Measurements from ENCODE around the gene SDHAF1.
A peak's percentile ranks its signal among the peaks of the same experiment; 100 is the strongest.

SDHAF1 gene

DNA sequence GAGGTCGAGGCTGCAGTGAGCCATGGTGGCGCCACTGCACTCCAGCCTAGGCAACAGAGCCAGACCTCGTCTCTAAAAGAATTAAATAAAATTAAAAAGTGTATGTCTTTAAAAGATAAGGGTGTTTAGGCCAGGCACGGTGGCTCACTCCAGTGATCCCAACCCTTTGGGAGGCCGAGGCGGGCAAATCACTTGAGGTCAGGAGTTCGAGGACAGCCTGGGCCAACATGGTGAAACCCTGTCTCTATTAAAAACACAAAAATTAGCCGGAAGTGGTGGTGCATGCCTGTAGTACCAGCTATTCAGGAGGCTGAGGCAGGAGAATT is 7.5 kb upstream of the SDHAF1 start:
- DNase-seq: no peak

DNA sequence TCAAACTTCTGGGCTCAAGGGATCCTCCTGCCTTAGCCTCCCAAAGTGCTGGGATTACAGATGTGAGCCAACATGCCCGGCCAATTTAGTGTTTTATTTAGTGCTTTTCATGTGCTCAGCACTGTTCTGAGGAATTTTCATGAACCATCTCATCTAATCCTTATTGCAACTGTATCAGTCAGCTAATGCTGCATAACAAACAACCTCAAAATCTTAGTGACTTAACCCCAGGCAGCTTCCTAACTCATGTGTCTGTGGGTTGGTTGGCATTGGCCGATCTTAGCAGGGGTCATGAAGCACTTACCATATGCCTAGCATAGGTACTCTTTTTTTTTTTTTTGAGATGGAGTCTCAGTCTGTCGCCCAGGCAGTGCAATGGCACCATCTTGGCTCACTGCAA is 6.2 kb upstream of the SDHAF1 start:
- no peak for DNase-seq

DNA sequence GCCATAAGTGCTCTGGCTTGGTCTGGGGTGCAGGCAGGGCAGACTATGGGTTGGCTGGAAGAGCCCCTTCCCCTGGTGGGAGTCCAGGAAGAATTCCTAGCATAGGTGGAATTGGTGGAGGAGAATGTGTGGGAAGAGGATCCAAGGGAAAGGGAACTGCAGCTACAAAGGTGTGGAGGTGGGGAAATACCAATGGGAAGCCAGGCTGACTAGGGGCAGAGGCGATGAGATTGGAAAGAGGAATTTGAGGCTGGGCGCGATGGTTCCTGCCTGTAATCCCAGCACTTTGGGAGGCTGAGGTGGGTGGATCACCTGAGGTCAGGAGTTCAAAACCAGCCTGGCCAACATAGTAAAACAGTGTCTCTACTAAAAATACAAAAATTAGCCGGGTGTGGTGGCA is 4.8 kb upstream of the SDHAF1 start:
- no peak for DNase-seq

DNA sequence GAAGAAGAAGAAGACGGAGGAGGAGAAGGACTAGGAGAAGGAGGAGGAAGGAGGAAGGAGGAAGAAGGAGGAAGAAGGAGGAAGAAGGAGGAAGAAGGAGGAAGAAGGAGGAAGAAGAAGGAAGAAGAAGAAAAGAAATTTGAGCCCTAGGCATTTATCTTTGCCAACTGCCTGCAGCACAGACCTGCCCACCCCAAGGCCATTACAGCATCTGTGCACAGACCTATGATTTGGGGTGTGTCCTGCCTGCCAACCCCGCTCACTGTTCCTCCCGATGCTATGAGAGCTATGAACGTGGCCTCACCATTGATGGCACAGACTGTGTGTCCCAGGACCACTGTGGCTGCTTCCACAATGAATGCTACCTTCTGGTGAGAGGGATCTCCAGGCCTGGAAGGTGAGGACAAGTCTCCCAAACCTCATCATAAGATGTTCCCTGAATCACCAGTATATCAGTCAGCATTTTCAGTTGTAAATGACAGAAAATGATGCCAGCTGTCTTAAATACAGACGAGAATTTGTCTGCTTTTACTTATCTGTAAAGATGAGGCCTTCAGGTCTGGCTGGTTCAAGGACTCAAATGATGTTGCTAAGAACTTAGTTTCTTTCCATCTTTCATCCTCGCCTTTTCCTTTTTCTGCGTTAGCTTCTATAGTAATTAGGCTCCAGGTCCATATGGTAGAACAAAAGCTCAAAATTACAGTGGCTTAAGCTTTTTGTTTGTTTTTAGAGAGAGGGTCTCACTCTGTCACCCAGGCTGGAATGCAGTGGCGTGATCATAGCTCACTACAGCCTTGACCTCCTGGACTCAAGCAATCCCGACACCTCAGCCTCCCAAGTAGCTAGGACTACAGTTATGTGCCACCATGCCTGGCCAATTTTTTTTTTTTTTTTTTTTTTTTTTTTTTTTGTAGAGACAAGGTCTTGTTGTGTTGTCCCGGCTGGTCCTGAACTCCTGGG is 3.9 kb upstream of the SDHAF1 start:
- DNase-seq: no peak

DNA sequence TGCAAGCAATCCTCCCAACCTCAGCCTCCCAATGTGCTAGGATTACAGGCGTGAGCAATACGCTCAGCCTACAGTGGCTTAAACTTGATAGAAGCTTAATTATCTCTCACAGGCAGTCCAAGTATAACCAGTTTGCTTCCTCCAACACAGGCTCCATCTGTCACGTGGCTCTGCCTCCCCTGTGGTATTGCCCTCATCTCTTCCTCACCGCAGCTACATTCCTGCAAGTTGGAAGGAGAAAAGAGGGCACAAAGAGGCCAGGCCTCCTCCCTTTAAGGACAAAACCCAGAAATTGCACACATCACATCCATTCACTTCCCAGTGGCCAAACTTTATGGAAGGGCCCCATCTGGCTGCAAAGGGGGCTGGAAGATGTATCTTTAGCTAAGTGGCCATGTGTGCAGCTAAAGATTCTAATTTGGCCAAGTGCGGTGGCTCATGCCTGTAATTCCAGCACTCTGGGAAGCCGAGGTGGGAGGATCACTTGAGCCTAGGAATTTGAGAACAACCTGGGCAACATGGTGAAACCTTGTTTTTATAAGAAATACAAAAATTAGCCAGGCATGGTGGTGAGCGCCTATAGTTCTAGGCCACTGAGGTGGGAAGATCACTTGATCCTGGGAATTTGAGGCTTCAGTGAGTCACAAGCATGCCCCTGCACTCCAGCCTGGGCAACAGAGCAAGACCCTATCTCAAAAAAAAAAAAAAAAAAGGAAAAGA is 3.1 kb upstream of the SDHAF1 start:
- no peak for DNase-seq

DNA sequence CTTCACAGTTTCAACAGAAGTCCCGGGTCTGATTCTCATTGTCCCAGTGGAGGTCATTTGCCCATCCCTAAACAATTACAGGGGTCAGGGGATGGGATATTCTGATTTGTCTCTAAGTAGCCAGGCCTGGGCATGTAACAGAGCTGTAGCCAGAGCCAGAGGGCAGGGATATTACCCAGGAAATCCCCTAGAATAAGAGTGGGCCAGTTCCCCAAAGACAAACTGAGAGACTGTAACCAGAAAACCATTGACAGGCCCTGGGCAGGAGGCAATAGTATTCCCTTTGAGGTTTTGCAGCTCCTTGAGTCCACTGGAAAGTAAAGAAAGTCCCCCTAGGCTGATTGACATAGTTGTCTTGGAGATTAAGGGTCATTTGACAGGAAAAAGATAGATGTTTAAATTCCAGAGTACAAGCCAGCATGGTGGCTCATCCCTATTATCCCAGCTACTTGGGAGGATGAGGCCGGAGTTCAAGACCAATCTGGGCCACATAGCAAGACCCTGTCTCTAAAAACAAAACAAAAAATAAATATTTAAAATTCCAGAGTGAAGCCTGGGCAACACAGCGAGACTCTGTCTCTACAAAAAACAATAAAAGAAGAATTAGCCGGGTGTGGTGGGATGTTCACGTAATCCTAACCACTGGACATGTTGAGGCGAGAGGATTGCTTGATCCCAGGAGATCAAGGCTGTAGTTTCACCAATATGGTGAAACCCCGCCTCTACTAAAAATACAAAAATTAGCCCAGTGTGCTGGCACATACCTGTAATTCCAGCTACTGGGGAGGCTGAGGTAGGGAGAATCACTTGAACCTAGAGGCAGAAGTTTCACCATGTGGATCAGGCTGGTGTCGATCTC is 1.9 kb upstream of the SDHAF1 start:
- no peak for DNase-seq

DNA sequence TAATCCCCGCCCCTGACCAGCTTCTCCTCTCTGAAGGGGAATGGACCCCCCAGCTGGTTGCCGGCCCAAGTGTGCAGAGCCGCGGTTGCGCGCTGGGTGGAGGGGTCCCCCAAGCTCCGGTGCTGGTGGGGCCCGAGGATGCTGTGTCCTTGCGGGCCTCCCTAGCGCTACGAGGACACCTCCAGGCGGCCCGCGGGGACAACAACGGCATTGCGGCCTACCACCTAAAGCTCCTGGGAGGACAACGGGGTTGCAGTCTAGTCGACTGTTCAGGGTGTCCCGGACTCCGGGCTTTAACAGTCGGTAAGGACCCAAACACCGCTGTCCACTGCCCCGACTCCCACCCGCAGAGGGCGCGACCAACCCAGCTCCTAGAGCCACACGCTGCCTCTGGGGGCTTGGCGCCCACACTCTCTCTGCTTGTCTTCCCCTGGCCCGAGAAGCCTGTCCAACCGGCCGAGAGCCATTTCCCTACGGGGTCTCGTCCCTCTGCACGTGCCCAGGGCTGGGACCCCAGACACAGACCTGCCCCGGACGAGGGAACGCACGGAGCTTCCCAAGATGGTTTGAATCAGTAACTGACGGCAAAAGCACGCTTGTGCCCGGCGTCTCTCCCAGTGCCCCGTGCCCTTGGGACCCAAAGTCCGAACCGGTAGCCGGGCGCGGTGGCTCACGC is 927 bp upstream of the SDHAF1 start:
- no peak for DNase-seq

DNA sequence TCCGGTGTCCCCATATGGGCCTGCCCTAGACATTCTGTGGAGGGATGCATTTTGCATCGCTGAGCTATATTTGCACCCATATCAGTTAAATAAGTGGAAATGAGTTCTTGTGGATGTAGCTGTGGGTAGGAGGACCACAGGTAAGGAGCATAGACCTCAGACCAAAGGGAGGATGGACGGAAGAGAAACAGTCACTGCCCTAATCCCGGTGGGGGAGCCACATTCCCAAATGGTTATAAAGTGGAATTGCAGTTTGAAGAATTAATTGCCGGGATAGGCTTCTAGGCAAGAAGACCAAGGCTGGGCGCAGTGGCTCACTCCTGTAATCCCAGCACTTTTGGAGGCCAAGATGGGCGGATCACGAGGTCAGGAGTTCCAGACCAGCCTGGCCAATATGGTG is 1.8 kb downstream of the SDHAF1 start:
- DNase-seq: no peak

DNA sequence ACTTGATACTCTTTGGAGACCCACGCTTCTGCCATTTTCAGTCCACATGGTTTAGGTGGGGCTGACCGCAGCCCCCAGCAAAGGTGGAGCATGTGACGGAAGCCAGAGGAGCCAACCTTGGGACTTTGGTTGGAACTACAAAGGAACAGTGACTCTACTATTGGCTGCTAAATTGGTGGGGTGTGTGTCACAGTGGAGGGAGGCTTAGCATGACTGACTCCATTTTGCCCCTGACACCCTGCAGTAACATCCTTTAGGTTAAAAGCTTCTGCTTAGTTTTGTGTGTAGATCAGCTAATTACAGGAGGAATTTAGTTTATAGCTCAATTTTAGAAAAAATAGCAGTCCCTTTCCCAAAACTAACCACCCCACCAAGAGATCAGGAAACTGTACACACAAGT is 6.6 kb downstream of the SDHAF1 start:
- DNase-seq: no peak

DNA sequence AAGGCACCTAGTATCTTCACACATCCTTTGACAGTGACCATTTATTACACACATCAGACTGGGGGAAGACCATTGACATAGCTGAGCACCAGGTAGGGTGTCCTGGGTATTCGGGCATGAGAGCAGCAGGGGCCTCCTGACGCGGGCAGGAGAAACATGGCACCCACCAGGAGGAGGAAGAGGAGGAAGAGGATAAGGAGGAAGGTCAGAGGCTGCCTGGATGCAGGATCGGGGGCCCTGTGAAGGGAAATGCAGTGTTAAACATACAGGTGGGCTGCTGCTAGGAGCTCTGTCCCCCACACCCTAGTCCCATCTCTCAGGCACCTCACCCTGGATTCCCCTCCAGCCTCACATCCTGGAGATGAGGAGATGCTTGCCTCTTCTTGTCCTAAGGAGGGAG is 8.3 kb downstream of the SDHAF1 start:
- DNase-seq: no peak

DNA sequence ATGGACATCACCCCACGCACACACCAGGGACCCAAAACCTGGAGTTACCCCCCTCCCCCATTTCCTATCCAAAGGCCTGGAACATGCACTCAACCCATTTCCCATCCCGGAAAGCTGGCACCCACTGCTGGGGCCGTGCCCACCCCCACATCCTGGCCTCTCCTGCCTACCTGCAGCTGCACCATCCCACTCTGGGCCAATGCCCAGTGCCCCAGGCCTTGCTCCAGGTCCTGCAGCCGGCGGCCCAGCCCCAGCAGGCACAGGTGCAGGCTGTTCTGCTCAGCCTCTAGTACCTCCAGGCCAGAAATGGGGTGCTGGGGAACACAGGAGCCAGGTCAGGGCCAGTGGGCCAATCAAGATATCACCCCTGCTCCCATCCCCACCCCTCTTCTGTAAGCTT is 12.0 kb downstream of the SDHAF1 start:
- DNase-seq: no peak

DNA sequence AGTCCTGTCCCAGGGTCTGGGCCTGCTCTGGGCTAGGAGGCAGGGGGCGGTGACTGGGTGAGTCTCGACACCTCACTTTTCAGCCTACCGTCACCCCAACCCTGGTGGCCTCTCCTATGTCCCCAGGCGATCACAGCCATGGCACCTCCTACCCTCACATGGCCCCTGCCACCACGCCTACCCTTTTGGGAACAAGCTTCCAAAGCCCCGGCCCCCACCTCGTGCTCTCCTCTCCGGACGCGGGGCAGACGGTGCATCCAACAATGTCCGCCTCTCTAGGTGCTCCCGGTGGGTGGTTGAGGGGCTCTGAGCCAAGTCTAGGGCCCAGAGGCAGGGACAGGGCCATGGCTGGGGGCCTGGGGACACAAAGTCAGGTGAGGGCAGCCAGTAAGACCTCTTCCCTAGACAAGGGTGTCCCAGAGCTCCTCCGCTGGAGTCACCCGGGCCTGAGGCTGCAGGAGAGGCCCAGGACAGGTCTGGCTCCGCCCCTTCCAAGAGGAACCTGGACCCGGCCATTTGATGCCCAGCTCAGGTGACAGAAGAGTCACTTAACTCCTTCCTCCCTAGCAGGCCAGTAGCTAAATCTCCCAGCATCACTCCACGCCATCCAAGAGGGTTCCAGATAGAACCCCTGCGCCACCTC is 13.5 kb downstream of the SDHAF1 start, which contains the start of gene SYNE4:
Gene SYNE4 (minus strand): TSS at position 478 of the 643 bp plus-strand sequence. CDS start 132 bp downstream, at position 346.
- no peak for DNase-seq

DNA sequence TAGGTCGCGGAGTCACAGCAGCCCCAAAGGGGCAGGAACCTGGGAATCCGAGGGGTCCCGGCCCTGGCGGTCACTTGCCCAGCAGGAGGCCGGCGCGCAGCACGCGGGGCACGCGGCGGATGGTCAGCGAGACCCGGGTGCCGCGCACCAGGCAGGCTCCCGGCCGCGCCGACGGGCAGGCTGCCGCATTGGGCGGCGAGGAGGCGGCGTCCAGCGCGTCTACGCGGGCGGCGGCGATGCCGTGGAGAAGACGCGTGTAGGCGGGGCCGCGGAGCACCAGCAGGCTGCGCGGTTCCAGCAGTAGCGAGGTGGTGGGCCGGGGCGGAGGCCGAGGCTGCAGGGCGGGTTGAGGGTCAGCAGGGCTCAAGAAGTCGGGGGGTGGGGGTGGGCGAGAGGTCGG is 14.2 kb downstream of the SDHAF1 start:
- peak; percentile 46 for DNase-seq

DNA sequence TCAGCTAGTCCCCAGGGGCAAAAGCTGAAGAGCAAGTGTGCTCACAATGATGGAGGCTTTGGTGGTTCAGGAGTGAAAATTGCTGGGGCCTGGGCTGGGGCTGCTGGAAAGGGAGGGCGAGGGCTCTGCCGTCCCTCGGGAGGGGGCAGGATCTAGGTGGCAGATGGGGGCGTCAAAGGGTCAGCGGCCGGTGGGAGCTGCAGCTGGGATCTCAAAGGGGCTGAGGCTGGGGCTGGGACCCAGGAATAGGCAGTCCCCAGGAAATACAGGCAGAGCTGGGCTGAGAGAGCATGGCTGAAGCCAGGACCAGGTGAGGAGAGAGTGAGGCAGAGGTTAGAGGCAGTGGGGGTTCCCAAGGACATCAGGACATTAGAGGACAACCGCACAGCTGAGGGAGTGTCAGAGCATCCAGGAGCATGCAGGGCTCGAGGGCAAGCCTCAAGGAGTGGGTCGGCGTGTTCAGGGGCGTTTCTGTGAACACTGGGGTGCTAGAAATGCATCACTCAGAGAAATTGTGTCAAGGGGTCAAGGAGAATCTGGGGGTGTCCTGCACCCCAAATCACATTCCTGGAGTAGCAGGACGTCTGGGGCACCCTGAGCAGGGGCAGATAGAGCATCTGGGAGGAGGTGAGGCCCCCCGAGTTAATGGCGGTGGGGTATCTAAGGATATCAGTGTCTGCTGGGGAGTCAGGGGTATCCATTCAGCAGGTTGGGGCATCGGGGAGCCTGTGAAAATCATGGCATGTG is 14.8 kb downstream of the SDHAF1 start:
- DNase-seq: no peak

DNA sequence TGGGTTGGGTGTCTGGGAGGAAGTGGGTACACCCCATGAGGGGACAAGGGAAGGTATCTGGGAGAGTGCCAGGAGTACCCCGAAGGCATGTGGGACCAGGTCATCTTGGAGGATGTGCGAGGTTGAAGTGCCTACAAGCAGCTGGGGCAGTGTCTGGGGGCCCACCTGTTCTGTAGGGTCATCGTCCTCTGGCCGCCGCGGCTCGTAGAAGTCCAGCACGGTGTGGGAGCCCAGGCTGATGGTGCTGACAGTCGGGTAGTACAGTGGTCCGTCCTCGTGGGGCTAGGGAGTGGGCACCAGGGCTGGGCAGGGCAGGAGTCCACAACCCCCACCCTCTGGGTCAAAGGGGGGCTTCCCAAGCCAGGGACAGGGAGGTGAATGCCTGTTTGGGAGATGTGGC is 15.4 kb downstream of the SDHAF1 start:
- no peak for DNase-seq

DNA sequence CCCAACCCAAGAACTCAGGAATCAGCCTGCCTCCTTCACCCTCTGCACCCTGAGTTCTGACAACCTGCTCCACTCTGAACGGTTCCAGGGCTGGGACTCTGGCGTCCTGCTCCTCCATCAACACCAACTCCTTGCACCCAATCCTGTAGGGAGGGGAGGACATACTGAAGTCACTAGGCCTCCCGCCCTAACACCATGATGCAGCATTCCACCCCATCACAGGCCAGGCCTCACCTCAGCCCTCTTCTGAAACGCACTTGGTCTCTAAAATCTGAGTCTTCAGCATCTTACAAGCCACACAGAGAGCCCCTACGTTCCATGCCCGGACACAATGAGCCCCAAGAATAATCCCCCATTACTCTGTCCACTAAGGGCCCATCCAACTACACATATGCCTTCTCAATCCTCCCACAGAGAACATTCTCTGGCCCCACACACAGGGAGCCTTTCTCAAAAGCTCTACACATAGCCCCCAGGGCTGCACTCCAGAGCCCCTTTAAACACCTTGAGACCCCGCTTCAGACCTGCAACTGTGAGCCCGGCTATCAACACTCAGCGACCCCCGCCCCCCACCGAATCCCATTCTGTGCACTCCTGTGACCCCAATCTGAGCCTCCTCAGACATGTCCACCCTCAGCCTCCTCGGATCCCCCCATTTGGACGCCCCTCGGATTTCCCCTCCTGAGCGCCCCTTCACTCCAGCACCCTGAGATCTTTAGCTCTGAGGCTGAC is 18.5 kb downstream of the SDHAF1 start:
- no peak for DNase-seq

DNA sequence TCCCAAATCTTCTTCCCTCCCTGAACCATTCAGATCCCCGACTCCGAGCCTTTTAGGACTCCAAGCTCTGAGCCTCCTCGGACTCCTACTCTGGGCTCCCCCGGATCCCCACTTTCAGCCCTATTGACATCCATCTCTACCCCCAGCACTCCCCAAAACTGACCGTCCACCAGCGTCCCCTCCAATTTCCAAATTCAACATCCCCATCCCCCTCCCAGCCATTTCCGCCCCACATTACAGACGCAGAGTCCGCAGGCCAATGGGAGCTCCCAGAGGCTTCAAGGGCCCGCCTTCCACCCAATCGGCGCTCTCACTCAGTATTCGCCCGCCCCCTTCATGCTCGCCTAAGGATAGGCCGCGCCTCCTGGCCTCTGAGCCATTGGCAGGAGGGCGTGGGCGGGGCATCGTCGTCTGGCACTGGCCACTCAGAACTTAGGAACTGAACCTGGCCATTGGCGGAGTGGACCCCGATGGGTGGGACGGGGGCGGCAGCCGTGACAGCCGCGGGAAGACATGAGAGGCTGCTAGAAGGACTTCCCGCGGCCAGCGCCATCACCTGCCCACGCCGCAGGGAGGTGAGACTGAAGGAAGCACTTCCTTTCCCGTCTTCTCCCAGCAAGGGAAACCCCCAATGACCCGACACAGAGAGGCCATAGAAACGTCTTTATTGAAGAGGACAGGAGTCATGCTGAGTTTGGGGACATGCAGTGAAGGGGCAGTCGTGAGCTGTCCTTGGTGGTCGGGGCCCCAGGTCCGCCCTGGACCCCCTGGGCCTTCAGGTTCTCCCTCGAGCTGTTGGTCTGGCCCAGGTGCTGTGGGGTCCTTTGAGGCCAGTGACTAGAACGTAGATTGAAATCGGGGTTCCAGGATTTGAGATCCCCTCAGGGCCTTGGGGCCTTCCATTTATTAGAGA is 19.3 kb downstream of the SDHAF1 start, which contains the start of gene ALKBH6:
Gene ALKBH6 (minus strand): TSS at position 202 of the 913 bp plus-strand sequence. CDS start 816 bp downstream, outside the sequence.
- DNase-seq: peak; percentile 99

DNA sequence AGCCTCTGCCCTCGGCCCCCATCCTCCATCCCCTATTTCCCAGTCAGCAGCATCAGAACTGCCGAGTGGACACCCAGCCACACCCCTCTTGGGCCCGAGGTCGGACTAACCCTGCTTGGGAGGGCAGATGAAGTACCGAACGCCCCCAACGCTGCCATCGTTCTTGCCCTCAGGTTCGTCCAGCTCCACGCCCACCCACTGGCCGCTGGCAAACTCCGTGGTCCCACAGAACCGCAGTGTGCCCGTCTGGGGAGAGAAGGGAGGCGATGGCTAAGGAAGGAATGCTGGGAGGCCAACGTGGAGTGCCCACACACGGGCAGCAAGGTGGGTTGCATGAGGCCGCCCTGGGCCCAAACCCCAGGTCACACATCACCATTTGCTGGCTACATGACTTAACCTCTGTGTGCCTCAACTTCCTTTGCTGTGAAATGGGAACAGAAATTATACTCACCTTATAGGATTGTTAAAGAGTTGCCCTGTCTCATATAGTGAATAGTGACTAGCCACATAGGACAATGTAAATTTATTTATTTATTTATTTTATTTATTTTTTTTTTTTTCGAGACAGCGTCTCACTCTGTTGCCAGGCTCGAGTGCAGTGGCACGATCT is 24.2 kb downstream of the SDHAF1 start:
- no peak for DNase-seq

DNA sequence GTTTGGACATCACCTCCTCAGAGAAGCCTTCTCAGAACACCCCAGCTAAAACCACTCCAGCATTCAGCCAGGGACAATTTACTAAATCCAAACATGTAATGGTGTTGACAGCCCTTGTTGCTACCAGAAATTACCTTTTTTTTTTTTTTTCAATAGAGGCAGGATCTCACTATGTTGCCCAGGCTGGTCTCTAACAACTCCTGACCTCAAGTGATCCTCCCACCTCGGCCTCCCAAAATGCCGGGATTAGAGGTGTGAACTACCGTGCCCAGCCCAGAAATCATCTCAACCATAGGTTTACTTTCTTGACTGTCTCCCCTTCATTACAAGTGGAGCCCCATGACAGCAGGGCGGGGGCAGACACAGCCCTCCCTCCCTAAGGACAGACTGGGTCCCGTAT is 28.4 kb downstream of the SDHAF1 start:
- DNase-seq: no peak
